ENCODE data around the gene TECTB. TPM values are rescaled to one million over a fixed set of nuclear protein-coding genes. Genes with fewer than 3 reads are reported as not detected.
"Not testable (repeated sequence)": the region's sequence is repeated elsewhere in the genome, so short reads cannot be mapped to it uniquely, and the experiment has no call there.

TECTB gene
- total and polyA plus RNA-seq, 2 donors, result 0.05 to 0.21 TPM

DNA sequence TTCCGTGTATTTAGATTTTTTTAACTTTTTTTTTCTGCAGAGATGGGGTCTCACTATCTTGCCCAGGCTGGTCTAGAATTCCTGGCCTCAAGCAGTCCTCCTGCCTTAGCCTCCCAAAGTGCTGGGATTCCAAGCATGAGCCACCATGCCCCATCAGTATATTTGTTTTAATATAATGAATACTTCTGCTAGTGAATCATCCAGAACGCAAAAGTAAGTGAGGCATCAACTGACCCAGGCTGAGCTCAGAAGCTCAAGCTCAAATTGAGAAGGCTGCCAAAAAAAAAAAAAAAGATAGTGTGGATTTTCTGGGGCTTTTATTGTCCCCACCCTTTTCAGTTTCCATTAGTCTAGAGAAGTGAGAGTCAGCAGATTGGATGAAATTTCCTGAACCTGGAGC, 39.0 kb upstream of the TECTB start:
- peaks cover 2 to 18% of the 10 kb centered on the region in 2 donors for H3K9me3 ChIP-seq (ENCODE audit: control insufficient read depth in 2 of 2, insufficient read depth in 1 of 2, low read length in 1 of 2)
- 95% methylated on average over 2 of the region's 2 CpGs for WGBS

DNA sequence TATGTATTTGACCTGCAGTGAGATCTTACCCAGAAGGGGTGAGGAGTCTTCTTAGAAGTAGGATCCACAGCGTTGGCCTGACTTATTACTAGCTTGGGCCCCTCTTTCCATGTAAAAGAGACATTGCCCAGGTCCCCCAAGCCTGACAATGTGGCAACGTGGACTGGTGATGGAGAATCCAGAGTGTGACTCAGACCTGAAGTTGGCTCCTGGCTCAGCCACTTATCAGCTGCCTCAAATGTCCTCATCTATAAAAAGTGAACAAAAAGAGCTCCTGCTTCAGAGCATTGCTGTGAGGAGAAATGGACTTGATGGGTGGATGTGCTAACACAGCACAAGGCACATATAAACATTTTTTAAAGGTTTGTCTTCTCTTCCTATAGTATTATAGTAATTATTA, 35.4 kb upstream of the TECTB start:
- H3K27ac ChIP-seq (ENCODE audit: low read depth in 1 of 2, low read length in 1 of 2), result no peak overlapping the region
- no peaks in the 10 kb centered on the region for H3K36me3 ChIP-seq (ENCODE audit: control insufficient read depth in 2 of 2, insufficient read depth in 2 of 2, low read length in 1 of 2)
- no peaks in the 10 kb centered on the region for H3K4me1 ChIP-seq (ENCODE audit: control insufficient read depth in 2 of 2, insufficient read depth in 2 of 2, low read length in 2 of 2)
- no peaks in the 10 kb centered on the region for H3K9me3 ChIP-seq (ENCODE audit: control insufficient read depth in 2 of 2, insufficient read depth in 1 of 2, low read length in 1 of 2)
- 81% methylated on average over 2 of the region's 2 CpGs for WGBS
- no peak for DNase-seq (ENCODE audit: low read depth in 6 of 9, low spot score in 9 of 9)
- no peak overlapping the region for H3K4me3 ChIP-seq (ENCODE audit: low read length in 2 of 2)
- H3K27me3 ChIP-seq (ENCODE audit: control insufficient read depth in 2 of 2, insufficient read depth in 1 of 2, low read length in 1 of 2), result no peaks in the 10 kb centered on the region

More for the DNA sequence above, 39.0 kb upstream of the TECTB start:
- no peak overlapping the region for H3K27ac ChIP-seq (ENCODE audit: low read depth in 1 of 2, low read length in 1 of 2)
- no peaks in the 10 kb centered on the region for H3K4me1 ChIP-seq (ENCODE audit: control insufficient read depth in 2 of 2, insufficient read depth in 2 of 2, low read length in 2 of 2)
- no peaks in the 10 kb centered on the region for H3K27me3 ChIP-seq (ENCODE audit: control insufficient read depth in 2 of 2, insufficient read depth in 1 of 2, low read length in 1 of 2)
- DNase-seq (ENCODE audit: low read depth in 6 of 9, low spot score in 9 of 9), result no peak
- no peaks in the 10 kb centered on the region for H3K36me3 ChIP-seq (ENCODE audit: control insufficient read depth in 2 of 2, insufficient read depth in 2 of 2, low read length in 1 of 2)
- no peak overlapping the region for H3K4me3 ChIP-seq (ENCODE audit: low read length in 2 of 2)

DNA sequence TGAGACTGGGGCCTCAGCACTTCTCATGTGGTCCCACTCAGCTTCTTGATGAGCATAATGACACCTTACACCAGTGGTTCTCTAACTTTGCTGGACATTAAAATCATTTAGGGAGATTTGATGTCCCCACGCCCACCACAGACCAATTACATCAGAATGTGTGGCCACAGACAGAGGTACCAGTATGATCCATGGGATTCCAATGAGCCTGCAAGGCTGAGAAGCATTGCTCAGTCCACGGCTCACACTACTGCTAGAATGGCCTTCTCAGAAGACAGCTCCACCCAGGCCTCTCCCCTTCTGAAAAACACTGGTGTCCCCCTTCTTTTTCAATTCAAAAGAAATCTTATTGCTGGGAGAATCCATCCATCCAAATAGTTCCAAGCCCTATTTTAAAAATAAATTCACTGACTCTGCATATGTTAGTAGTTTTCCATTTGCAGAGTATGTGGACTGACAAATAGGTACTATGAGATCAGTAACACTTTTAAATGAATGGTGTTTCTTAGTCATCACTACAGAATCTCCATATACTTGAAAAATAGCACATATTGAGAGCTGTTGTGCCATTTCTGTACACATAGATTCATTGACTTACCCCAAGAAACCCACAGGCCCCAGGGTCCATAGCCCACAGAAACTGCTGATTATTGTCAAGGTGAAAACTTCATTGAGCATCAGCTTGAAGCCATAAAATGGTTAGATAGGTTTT, 34.5 kb upstream of the TECTB start:
- H3K27ac ChIP-seq (ENCODE audit: low read depth in 1 of 2, low read length in 1 of 2), result no peak overlapping the region
- no peaks in the 10 kb centered on the region for H3K27me3 ChIP-seq (ENCODE audit: control insufficient read depth in 2 of 2, insufficient read depth in 1 of 2, low read length in 1 of 2)
- DNase-seq (ENCODE audit: low read depth in 6 of 9, low spot score in 9 of 9), result no peak

DNA sequence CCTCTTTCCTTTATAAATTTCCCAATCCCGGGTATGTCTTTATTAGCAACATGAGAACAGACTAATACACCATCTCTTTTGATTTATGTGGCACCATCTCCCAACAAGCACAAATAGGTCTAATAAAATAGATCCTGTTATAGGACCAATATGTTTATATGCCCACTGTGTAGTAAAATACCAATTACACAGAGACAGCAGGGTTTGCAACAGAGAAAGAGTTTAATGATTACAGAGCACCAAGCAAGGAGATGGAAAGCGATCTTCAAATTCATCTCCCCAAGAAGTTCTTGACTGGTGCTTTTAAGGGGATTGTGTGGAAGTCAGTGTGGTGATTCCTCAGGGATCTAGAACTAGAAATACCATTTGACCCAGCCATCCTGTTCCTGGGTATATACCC, 33.5 kb upstream of the TECTB start:
- Histone ChIP-seq H3K27me3 (ENCODE audit: control insufficient read depth in 2 of 2, insufficient read depth in 1 of 2, low read length in 1 of 2) (no peaks in the 10 kb centered on the region), H3K4me3 (ENCODE audit: low read length in 2 of 2) (no peak overlapping the region), H3K36me3 (ENCODE audit: control insufficient read depth in 2 of 2, insufficient read depth in 2 of 2, low read length in 1 of 2) (no peaks in the 10 kb centered on the region), H3K4me1 (ENCODE audit: control insufficient read depth in 2 of 2, insufficient read depth in 2 of 2, low read length in 2 of 2) (no peaks in the 10 kb centered on the region), H3K27ac (ENCODE audit: low read depth in 1 of 2, low read length in 1 of 2) (no peak overlapping the region), H3K9me3 (ENCODE audit: control insufficient read depth in 2 of 2, insufficient read depth in 1 of 2, low read length in 1 of 2) (no peaks in the 10 kb centered on the region)
- DNase-seq (ENCODE audit: low read depth in 6 of 9, low spot score in 9 of 9), result no peak
- WGBS, result 96% methylated on average over 2 of the region's 2 CpGs

More for the DNA sequence above, 34.5 kb upstream of the TECTB start:
- Histone ChIP-seq H3K36me3 (ENCODE audit: control insufficient read depth in 2 of 2, insufficient read depth in 2 of 2, low read length in 1 of 2) (no peaks in the 10 kb centered on the region), H3K4me3 (ENCODE audit: low read length in 2 of 2) (no peak overlapping the region), H3K9me3 (ENCODE audit: control insufficient read depth in 2 of 2, insufficient read depth in 1 of 2, low read length in 1 of 2) (no peaks in the 10 kb centered on the region), H3K4me1 (ENCODE audit: control insufficient read depth in 2 of 2, insufficient read depth in 2 of 2, low read length in 2 of 2) (no peaks in the 10 kb centered on the region)
- 93% methylated on average over 2 of the region's 2 CpGs for WGBS

DNA sequence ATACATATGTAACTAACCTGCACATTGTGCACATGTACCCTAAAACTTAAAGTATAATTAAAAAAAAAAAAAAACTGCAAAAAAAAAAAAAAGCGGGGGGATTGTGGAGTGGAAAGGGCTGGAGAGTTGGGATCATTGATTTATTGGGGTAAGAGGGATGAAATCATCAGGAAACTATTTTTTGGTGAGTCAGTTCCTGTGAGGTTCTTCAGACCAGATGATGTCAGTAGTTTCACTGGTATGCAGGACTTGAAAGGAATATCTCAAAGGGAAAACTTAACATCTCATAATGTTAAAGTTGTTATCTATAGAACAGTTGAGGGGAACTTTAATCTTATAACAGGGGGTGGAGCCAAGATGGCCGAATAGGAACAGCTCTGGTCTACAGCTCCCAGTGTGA, 32.6 kb upstream of the TECTB start:
- WGBS, result 49% methylated on average over 2 of the region's 2 CpGs
- DNase-seq (ENCODE audit: low read depth in 6 of 9, low spot score in 9 of 9), result no peak
- Histone ChIP-seq H3K4me1 (ENCODE audit: control insufficient read depth in 2 of 2, insufficient read depth in 2 of 2, low read length in 2 of 2) (no peaks in the 10 kb centered on the region), H3K9me3 (ENCODE audit: control insufficient read depth in 2 of 2, insufficient read depth in 1 of 2, low read length in 1 of 2) (no peaks in the 10 kb centered on the region), H3K27ac (ENCODE audit: low read depth in 1 of 2, low read length in 1 of 2) (no peak overlapping the region), H3K4me3 (ENCODE audit: low read length in 2 of 2) (no peak overlapping the region), H3K36me3 (ENCODE audit: control insufficient read depth in 2 of 2, insufficient read depth in 2 of 2, low read length in 1 of 2) (no peaks in the 10 kb centered on the region), H3K27me3 (ENCODE audit: control insufficient read depth in 2 of 2, insufficient read depth in 1 of 2, low read length in 1 of 2) (no peaks in the 10 kb centered on the region)

DNA sequence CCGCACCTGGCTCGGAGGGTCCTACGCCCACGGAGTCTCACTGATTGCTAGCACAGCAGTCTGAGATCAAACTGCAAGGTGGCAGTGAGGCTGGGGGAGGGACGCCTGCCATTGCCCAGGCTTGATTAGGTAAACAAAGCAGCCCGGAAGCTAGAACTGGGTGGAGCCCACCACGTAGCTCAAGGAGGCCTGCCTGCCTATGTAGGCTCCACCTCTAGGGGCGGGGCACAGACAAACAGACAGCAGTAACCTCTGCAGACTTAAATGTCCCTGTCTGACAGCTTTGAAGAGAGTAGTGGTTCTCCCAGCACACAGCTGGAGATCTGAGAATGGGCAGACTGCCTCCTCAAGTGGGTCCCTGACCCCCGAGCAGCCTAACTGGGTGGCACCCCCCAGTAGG, 32.0 kb upstream of the TECTB start:
- WGBS, result 89% methylated on average over 4 of the region's 9 CpGs
- H3K9me3 ChIP-seq (ENCODE audit: control insufficient read depth in 2 of 2, insufficient read depth in 1 of 2, low read length in 1 of 2); DNase-seq (ENCODE audit: low read depth in 6 of 9, low spot score in 9 of 9); H3K27me3 ChIP-seq (ENCODE audit: control insufficient read depth in 2 of 2, insufficient read depth in 1 of 2, low read length in 1 of 2); H3K36me3 ChIP-seq (ENCODE audit: control insufficient read depth in 2 of 2, insufficient read depth in 2 of 2, low read length in 1 of 2); H3K4me3 ChIP-seq (ENCODE audit: low read length in 2 of 2); H3K4me1 ChIP-seq (ENCODE audit: control insufficient read depth in 2 of 2, insufficient read depth in 2 of 2, low read length in 2 of 2); H3K27ac ChIP-seq (ENCODE audit: low read depth in 1 of 2, low read length in 1 of 2): not testable (repeated sequence)

DNA sequence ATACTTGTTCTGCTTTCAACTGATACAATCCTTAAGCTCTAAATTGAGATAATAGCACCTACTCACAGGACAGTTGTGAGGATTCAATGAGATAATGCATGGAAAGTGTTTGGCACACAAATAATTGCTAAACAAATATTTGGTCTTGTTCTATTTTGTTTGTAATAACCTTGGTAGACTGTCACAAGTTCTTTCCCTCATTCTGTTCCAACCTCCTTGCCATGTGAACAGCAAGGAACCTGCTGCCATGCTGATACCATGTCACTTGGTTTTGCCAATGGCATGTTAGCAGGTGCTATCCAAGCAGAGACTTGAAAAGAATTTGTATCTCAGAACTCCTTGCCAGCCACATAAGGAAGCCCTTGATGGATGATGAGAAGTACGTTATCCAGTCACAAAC, 24.8 kb upstream of the TECTB start:
- Histone ChIP-seq H3K36me3 (ENCODE audit: control insufficient read depth in 2 of 2, insufficient read depth in 2 of 2, low read length in 1 of 2) (no peaks in the 10 kb centered on the region), H3K4me3 (ENCODE audit: low read length in 2 of 2) (no peak overlapping the region), H3K27me3 (ENCODE audit: control insufficient read depth in 2 of 2, insufficient read depth in 1 of 2, low read length in 1 of 2) (no peaks in the 10 kb centered on the region), H3K9me3 (ENCODE audit: control insufficient read depth in 2 of 2, insufficient read depth in 1 of 2, low read length in 1 of 2) (no peaks in the 10 kb centered on the region), H3K4me1 (ENCODE audit: control insufficient read depth in 2 of 2, insufficient read depth in 2 of 2, low read length in 2 of 2) (no peaks in the 10 kb centered on the region), H3K27ac (ENCODE audit: low read depth in 1 of 2, low read length in 1 of 2) (no peak overlapping the region)
- no peak for DNase-seq (ENCODE audit: low read depth in 6 of 9, low spot score in 9 of 9)
- 65% methylated on average over 1 of the region's 1 CpG for WGBS

DNA sequence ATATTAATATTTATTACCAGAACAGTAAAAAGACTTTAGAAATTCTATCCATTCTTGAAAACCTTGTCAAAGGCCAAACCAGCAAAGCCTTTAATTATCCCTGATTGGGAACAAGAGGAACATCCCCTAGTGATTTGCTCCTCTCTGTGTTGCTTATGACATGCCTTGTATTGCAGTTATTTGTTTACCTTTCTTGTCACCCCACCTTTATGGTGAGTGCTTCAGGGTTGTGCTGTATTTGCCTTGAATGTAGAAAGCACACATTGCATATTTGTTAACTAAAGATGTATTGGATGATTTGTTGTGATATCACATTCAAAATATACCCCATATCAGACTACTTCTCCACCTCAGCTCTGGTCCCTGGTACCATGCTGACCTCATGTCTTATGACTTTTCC, 23.5 kb upstream of the TECTB start:
- no peaks in the 10 kb centered on the region for H3K9me3 ChIP-seq (ENCODE audit: control insufficient read depth in 2 of 2, insufficient read depth in 1 of 2, low read length in 1 of 2)
- H3K4me1 ChIP-seq (ENCODE audit: control insufficient read depth in 2 of 2, insufficient read depth in 2 of 2, low read length in 2 of 2), result no peaks in the 10 kb centered on the region
- H3K27ac ChIP-seq (ENCODE audit: low read depth in 1 of 2, low read length in 1 of 2), result no peak overlapping the region
- no peaks in the 10 kb centered on the region for H3K36me3 ChIP-seq (ENCODE audit: control insufficient read depth in 2 of 2, insufficient read depth in 2 of 2, low read length in 1 of 2)
- H3K4me3 ChIP-seq (ENCODE audit: low read length in 2 of 2), result no peak overlapping the region
- DNase-seq (ENCODE audit: low read depth in 6 of 9, low spot score in 9 of 9), result no peak
- H3K27me3 ChIP-seq (ENCODE audit: control insufficient read depth in 2 of 2, insufficient read depth in 1 of 2, low read length in 1 of 2), result no peaks in the 10 kb centered on the region

DNA sequence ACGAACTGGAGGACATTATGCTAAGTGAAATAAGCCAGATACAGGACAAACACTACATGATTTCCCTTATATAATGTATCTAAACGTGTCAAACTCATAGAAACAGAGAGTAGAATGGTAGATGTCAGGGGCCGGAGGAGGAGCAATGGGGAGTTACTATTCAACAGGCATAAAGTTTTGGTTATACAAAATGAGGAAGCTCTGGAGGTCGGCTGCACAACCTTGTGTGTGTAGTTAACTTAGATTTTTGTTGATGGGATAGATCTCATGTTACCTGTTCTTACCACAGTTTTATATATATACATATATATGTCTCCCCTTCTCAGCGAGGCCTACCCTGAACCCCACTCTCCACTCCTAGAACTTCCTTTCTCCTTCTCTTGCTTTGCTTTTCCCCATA, 22.4 kb upstream of the TECTB start:
- Histone ChIP-seq H3K27me3 (ENCODE audit: control insufficient read depth in 2 of 2, insufficient read depth in 1 of 2, low read length in 1 of 2) (no peaks in the 10 kb centered on the region), H3K9me3 (ENCODE audit: control insufficient read depth in 2 of 2, insufficient read depth in 1 of 2, low read length in 1 of 2) (no peaks in the 10 kb centered on the region), H3K27ac (ENCODE audit: low read depth in 1 of 2, low read length in 1 of 2) (no peak overlapping the region), H3K4me1 (ENCODE audit: control insufficient read depth in 2 of 2, insufficient read depth in 2 of 2, low read length in 2 of 2) (no peaks in the 10 kb centered on the region), H3K4me3 (ENCODE audit: low read length in 2 of 2) (no peak overlapping the region), H3K36me3 (ENCODE audit: control insufficient read depth in 2 of 2, insufficient read depth in 2 of 2, low read length in 1 of 2) (no peaks in the 10 kb centered on the region)
- DNase-seq (ENCODE audit: low read depth in 6 of 9, low spot score in 9 of 9), result no peak
- 85% methylated on average over 5 of the region's 5 CpGs for WGBS
